HL-60/S4 treated with phorbol 12-myristate 13-acetate at 8.2 ng/mL for 4 days and 3 days (cell line): ENCODE results near the gene ANKS6.
"Not testable (repeated sequence)": the region's sequence is repeated elsewhere in the genome, so short reads cannot be mapped to it uniquely, and the experiment has no call there.

Source experiments
- in situ Hi-C: fragments of 300-500 bp; cut with MboI; formaldehyde crosslinking; loops from 2 replicates; pipeline ENCODE4 v1.15.0; 2022; ENCODE audit warnings: low sequenced_read_pairs

ANKS6 gene

GRCh38 chr9:98707166-98708102 is 88.9 kb downstream of the ANKS6 start:
- in situ Hi-C loops, result no loop called here

GRCh38 chr9:98706651-98707165 is 89.6 kb downstream of the ANKS6 start:
- in situ Hi-C loops, result no loop called here

GRCh38 chr9:98702835-98703380 is 93.4 kb downstream of the ANKS6 start:
- in situ Hi-C loops, result no loop called here

GRCh38 chr9:98702340-98702739 is 94.0 kb downstream of the ANKS6 start:
- in situ Hi-C loops, result no loop called here

GRCh38 chr9:98701576-98701975 is 94.8 kb downstream of the ANKS6 start:
- in situ Hi-C loops, result no loop called here

- in situ Hi-C loops, result no loop called here
These were observed 95.6 kb downstream of the ANKS6 start for GRCh38 chr9:98700801-98701200.

- in situ Hi-C loops, result no loop called here
These were observed 97.5 kb downstream of the ANKS6 start for GRCh38 chr9:98698856-98699255.

- in situ Hi-C loops, result no loop called here
These were observed 101.4 kb downstream of the ANKS6 start for GRCh38 chr9:98694943-98695342.

GRCh38 chr9:98692392-98692791 is 104.0 kb downstream of the ANKS6 start:
- in situ Hi-C loops, result no loop called here

GRCh38 chr9:98691890-98692289 is 104.5 kb downstream of the ANKS6 start:
- in situ Hi-C loops, result no loop called here

GRCh38 chr9:98690686-98691085 is 105.7 kb downstream of the ANKS6 start:
- in situ Hi-C loops, result no loop called here

GRCh38 chr9:98688710-98689495 is 107.5 kb downstream of the ANKS6 start:
- in situ Hi-C loops, result no loop called here

GRCh38 chr9:98687911-98688310 is 108.4 kb downstream of the ANKS6 start:
- in situ Hi-C loops, result no loop called here

- in situ Hi-C loops, result no loop called here
These were observed 109.1 kb downstream of the ANKS6 start for GRCh38 chr9:98686961-98687855.

- in situ Hi-C loops, result not testable (repeated sequence)
These were observed 111.5 kb downstream of the ANKS6 start for GRCh38 chr9:98684816-98685215.
